Neural cell (in vitro differentiated cells): ENCODE results near the gene AFF3. TPM values are rescaled to one million over a fixed set of nuclear protein-coding genes. Genes with fewer than 3 reads are reported as not detected.

Source experiments
- H2AFZ ChIP-seq: fragments of 200-600, 300-800 bp; sonication (generic), shearing (Covaris generic); 2 replicates; pipeline ENCODE4 v1.6.0; 2014; ENCODE audit warnings: low read depth, mild to moderate bottlenecking, antibody characterized with exemption, low read length, moderate library complexity
- H3F3A ChIP-seq: fragments of 200-600 bp; shearing (Covaris generic); 2 replicates; pipeline ENCODE4 v1.6.1; 2016; ENCODE audit warnings: mild to moderate bottlenecking, moderate library complexity, mixed read lengths, antibody characterized with exemption, low read length; ENCODE audit not compliant: insufficient read depth, poor library complexity, severe bottlenecking
- H3K27ac ChIP-seq: fragments of 200-600, 300-800 bp; sonication (generic), shearing (Covaris generic); 2 replicates; pipeline ENCODE4 v1.5.1; 2014; ENCODE audit warnings: mild to moderate bottlenecking, low read length, moderate library complexity
- H3K27me3 ChIP-seq: fragments of 300-800, 200-600 bp; sonication (generic), shearing (Covaris generic); 2 replicates; pipeline ENCODE4 v1.6.0; 2014; ENCODE audit warnings: mild to moderate bottlenecking, low read depth, low read length, moderate library complexity; ENCODE audit not compliant: insufficient read depth
- H3K36me3 ChIP-seq: fragments of 300-800, 200-600 bp; sonication (generic), shearing (Covaris generic); 2 replicates; pipeline ENCODE4 v1.5.1; 2014; ENCODE audit warnings: mild to moderate bottlenecking, antibody characterized with exemption, low read length, moderate library complexity; ENCODE audit not compliant: insufficient read depth
- H3K4me2 ChIP-seq: fragments of 300-800, 200-600 bp; sonication (generic), shearing (Covaris generic); 2 replicates; pipeline ENCODE4 v1.6.0; 2014; ENCODE audit warnings: mild to moderate bottlenecking, low read length
- H3K4me3 ChIP-seq: fragments of 300-800, 200-600 bp; sonication (generic), shearing (Covaris generic); 2 replicates; pipeline ENCODE4 v1.5.1; 2014; ENCODE audit warnings: mild to moderate bottlenecking, low read length, moderate library complexity
- H3K79me2 ChIP-seq: fragments of 200-600 bp; shearing (Covaris generic); replicated peaks from 2 replicates; pipeline ENCODE4 v1.6.0; 2014; ENCODE audit warnings: mild to moderate bottlenecking, low read length, moderate library complexity; ENCODE audit not compliant: insufficient read depth
- H3K9ac ChIP-seq: fragments of 300-800, 200-600 bp; sonication (generic), shearing (Covaris generic); 2 replicates; pipeline ENCODE4 v1.6.1; 2016; ENCODE audit warnings: mild to moderate bottlenecking, low read length, mixed read lengths
- H3K9me2 ChIP-seq: fragments of 200-600 bp; shearing (Covaris generic); 2 replicates; pipeline ENCODE4 v1.6.1; 2016; ENCODE audit warnings: mild to moderate bottlenecking, low read length, mixed read lengths; ENCODE audit not compliant: insufficient read depth
- H3K9me3 ChIP-seq: fragments of 200-600, 300-800 bp; sonication (generic), shearing (Covaris generic); 2 replicates; pipeline ENCODE4 v1.6.1; 2016; ENCODE audit warnings: mild to moderate bottlenecking, mixed run types, low read length, moderate library complexity, mixed read lengths
- H4K20me1 ChIP-seq: fragments of 200-600 bp; shearing (Covaris generic); 2 replicates; pipeline ENCODE4 v1.6.1; 2016; ENCODE audit warnings: mild to moderate bottlenecking, mixed run types; ENCODE audit not compliant: insufficient read depth
- EP300 ChIP-seq: fragments of 450-650 bp; conservative IDR thresholded peaks from 2 replicates; pipeline ENCODE4 v1.6.1; 2014; ENCODE audit warnings: antibody characterized with exemption, mild to moderate bottlenecking, moderate library complexity; ENCODE audit not compliant: poor library complexity, severe bottlenecking
- EZH2 ChIP-seq: fragments of 200-600, 300-800 bp; shearing (Covaris generic), sonication (generic); IDR thresholded peaks from 2 replicates; pipeline ENCODE4 v1.6.1; 2014; ENCODE audit warnings: antibody characterized with exemption, low read length, borderline replicate concordance, mild to moderate bottlenecking; ENCODE audit not compliant: insufficient read depth, poor library complexity, severe bottlenecking
- MXI1 ChIP-seq: fragments of 450-650 bp; conservative IDR thresholded peaks from 2 replicates; pipeline ENCODE4 v1.6.1; 2014; ENCODE audit warnings: antibody characterized with exemption, mild to moderate bottlenecking; ENCODE audit not compliant: poor library complexity, severe bottlenecking
- POLR2AphosphoS5 ChIP-seq: IDR thresholded peaks from 2 replicates; pipeline ENCODE4 v1.6.1; 2012
- RAD21 ChIP-seq: fragments of 450-650 bp; conservative IDR thresholded peaks from 2 replicates; pipeline ENCODE4 v1.6.1; 2014; ENCODE audit warnings: antibody characterized with exemption, mild to moderate bottlenecking, moderate library complexity
- REST ChIP-seq: IDR thresholded peaks from 2 replicates; pipeline ENCODE4 v1.6.1; 2012; ENCODE audit warnings: borderline replicate concordance
- SMC3 ChIP-seq: fragments of 450-650 bp; conservative IDR thresholded peaks from 2 replicates; pipeline ENCODE4 v1.6.1; 2014; ENCODE audit warnings: antibody characterized with exemption, mild to moderate bottlenecking, moderate library complexity; ENCODE audit not compliant: poor library complexity
- TAF1 ChIP-seq: IDR thresholded peaks from 2 replicates; pipeline ENCODE4 v1.6.1; 2012; ENCODE audit warnings: low read depth
- polyA plus RNA-seq: library from polyadenylated mRNA; depleted of rRNA; stranded (reverse); fragments of >200 nt; gene quantifications from 2 replicates; pipeline ENCODE4 v1.2.3, GENCODE V29; 2014
- TF ChIP-seq, protein P1 (sequence below): fragments of 450-650 bp; IDR thresholded peaks from 2 replicates; pipeline ENCODE4 v1.5.1; 2014; ENCODE audit warnings: antibody characterized with exemption, mild to moderate bottlenecking, moderate library complexity; ENCODE audit not compliant: poor library complexity, severe bottlenecking

AFF3 gene
- polyA plus RNA-seq, 1 donor from 2014 or later: 5.1 TPM

- Histone ChIP-seq H3K4me2 (no peak overlapping the region), H3K27ac (no peak overlapping the region), H2AFZ (no peak overlapping the region), H3K9me3 (no peaks in the 10 kb centered on the region), H3K9ac (no peak overlapping the region), H3K36me3 (no peaks in the 10 kb centered on the region), H3K27me3 (no peaks in the 10 kb centered on the region), H3K4me3 (no peak overlapping the region), H3K79me2 (no peaks in the 10 kb centered on the region), H3F3A (no peaks in the 10 kb centered on the region), H3K9me2 (no peaks in the 10 kb centered on the region), H4K20me1 (no peaks in the 10 kb centered on the region)
- TF ChIP-seq RAD21 (no peak), TAF1 (no peak), POLR2AphosphoS5 (no peak), REST (no peak), SMC3 (no peak), EZH2 (no peak)
- TF ChIP-seq, protein P1, sequence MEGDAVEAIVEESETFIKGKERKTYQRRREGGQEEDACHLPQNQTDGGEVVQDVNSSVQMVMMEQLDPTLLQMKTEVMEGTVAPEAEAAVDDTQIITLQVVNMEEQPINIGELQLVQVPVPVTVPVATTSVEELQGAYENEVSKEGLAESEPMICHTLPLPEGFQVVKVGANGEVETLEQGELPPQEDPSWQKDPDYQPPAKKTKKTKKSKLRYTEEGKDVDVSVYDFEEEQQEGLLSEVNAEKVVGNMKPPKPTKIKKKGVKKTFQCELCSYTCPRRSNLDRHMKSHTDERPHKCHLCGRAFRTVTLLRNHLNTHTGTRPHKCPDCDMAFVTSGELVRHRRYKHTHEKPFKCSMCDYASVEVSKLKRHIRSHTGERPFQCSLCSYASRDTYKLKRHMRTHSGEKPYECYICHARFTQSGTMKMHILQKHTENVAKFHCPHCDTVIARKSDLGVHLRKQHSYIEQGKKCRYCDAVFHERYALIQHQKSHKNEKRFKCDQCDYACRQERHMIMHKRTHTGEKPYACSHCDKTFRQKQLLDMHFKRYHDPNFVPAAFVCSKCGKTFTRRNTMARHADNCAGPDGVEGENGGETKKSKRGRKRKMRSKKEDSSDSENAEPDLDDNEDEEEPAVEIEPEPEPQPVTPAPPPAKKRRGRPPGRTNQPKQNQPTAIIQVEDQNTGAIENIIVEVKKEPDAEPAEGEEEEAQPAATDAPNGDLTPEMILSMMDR: no peak
Measured at GRCh38 chr2:100000915-100001707, 141.3 kb downstream of the AFF3 start.

DNA sequence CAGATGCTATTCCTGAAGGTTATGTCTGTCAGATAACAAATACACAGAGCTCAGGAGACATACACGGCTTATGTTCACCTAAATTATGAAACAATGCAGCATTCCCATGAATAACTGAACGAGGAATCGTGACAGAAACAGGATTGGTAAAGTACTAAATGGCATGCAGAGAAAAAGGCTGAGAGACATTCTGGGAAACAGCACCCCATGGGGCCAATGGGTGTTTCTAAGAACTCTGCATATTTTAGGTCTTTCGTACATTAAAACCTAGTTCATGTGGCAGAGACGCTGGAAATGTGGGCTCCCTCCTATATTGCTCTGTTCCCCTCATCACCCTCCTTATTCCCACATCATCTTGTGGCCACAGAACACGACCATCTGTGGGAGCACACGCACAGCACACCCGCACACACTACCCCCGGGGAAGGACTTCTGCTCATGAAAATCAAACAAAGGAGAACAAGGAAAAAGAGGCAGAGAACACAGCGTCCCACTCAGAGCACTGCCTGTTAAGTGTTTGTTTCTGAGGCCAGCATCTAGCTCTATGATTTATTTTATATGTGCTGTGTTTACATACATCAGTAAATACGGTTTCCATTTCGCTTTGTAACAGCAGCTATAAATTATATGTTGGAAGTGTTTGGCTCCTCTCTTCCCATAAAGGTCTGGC is 143.6 kb downstream of the AFF3 start:
- Histone ChIP-seq H3F3A (no peaks in the 10 kb centered on the region), H3K9me2 (no peaks in the 10 kb centered on the region), H3K9ac (no peak overlapping the region), H3K27ac (no peak overlapping the region), H3K36me3 (no peaks in the 10 kb centered on the region), H4K20me1 (no peaks in the 10 kb centered on the region), H2AFZ (no peak overlapping the region), H3K79me2 (no peaks in the 10 kb centered on the region), H3K4me2 (no peak overlapping the region), H3K9me3 (no peaks in the 10 kb centered on the region), H3K4me3 (no peak overlapping the region), H3K27me3 (no peaks in the 10 kb centered on the region)
- TF ChIP-seq TAF1: no peak
- TF ChIP-seq POLR2AphosphoS5: no peak
- TF ChIP-seq REST: no peak
- TF ChIP-seq EZH2: no peak
- no peak for TF ChIP-seq EP300
- TF ChIP-seq MXI1: no peak
- no peak for TF ChIP-seq SMC3
- TF ChIP-seq RAD21: no peak
